ENCODE data around the gene ENGASE. TPM values are rescaled to one million over a fixed set of nuclear protein-coding genes. Genes with fewer than 3 reads are reported as not detected.

Gene ENGASE, protein sequence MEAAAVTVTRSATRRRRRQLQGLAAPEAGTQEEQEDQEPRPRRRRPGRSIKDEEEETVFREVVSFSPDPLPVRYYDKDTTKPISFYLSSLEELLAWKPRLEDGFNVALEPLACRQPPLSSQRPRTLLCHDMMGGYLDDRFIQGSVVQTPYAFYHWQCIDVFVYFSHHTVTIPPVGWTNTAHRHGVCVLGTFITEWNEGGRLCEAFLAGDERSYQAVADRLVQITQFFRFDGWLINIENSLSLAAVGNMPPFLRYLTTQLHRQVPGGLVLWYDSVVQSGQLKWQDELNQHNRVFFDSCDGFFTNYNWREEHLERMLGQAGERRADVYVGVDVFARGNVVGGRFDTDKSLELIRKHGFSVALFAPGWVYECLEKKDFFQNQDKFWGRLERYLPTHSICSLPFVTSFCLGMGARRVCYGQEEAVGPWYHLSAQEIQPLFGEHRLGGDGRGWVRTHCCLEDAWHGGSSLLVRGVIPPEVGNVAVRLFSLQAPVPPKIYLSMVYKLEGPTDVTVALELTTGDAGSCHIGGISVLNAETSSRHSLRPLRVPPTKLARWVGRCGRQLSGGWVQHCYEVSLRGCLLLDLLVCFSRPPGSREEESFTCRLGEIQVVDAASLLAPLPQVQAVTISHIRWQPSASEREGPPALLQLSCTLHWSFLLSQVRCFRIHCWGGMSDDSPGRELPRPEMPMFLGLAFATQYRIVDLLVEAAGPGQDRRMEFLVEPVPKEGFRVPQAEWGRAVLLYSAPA
- total RNA-seq (100 to 1,000 TPM in 2 of 5 experiments, 10 to 100 TPM in 3; 41.5 to 214 (median 85.9) TPM), polyA plus RNA-seq (1 to 10 TPM; 3.8 to 6.4 TPM), total RNA-seq (174 reads per million, percentile 92 among the genes with 10 or more reads in this experiment)

GRCh38 chr17:79074649-79075445 is at the start of gene ENGASE:
Gene ENGASE, plus strand, starts transcription at chr17:79074824. Its CDS starts 121 bp downstream, at chr17:79074945.
- H3K36me3 ChIP-seq (ENCODE audit: control insufficient read depth in 2 of 3, insufficient read depth in 3 of 3, low read length in 3 of 3), result peaks cover 0 to 20% (median 0%) of the 10 kb centered on the region in 3 experiments

DNA sequence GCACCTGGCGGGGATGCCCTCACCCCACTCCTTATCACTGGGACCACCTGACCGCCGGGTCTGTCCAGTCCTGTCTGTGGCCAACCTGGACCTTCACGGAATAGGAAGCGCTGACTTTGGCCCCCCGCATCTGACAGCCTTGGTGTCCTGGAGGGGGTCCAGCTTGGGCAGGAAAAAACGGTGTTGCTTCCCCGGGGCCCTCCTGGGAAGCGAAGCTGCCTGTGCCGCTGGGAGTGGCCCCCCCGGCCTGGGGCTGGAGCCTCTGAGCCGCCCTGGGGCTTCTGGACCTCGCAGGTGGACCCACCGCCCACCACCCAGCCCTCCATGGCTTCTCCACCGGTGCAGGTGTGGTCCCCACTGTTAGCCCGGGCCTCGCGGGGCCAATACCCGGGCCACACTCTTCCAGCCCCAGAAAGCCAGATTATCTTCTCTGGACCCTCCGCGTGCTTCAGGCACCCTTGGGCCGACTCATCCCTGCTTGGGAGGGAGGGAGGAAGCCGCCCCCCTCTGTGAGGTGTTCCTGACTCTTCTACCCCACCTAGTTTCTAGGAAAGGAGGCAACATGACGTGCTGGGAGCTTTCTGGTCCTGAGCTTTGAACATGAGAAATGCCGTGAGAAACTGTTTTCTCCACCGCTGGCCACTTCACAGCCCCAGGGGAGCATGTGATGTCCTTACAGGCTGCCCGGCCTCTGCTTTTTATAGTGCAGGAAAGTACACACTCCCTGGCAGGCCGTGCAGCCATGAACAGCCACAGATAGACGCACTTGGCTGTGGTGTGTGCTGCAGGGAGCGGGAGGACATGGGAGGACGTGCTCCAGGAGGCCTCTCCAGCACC is 49.5 kb upstream of the ENGASE start:
- no peak for DNase-seq
- POLR2A ChIA-PET, result no interaction called here
- H3K4me1 Mint-ChIP-seq, result peaks cover 0 to 9% (median 6%) of the 10 kb centered on the region in 7 donors

More at GRCh38 chr17:79074649-79075445, at the start of gene ENGASE:
- H3K27ac Mint-ChIP-seq, result peak within 1 kb of the TSS; percentile 64 to 94 (median 88)
- Histone ChIP-seq H3K4me1 (ENCODE audit: control insufficient read depth in 2 of 2, insufficient read depth in 2 of 2, low read length in 2 of 2) (peaks cover 8 to 14% of the 10 kb centered on the region in 2 donors), H3K4me3 (ENCODE audit: low read length) (peak within 1 kb of the TSS; percentile 64), H3K27me3 (ENCODE audit: control insufficient read depth in 2 of 2, insufficient read depth in 2 of 2, low read length in 2 of 2) (no peaks in the 10 kb centered on the region), H3K27ac (ENCODE audit: low read depth, low read length) (peak within 1 kb of the TSS; percentile 74), H3K9me3 (ENCODE audit: control insufficient read depth in 2 of 3, low read length in 3 of 3) (no peaks in the 10 kb centered on the region)
- CTCF ChIA-PET, result interaction anchor here (0.7 to 3.0 kb wide), 5 partner anchors 8 to 317 kb away, joined by 4 to 11 read pairs (median 6); no protein-coding TSS in a partner anchor
- POLR2A ChIA-PET, result interaction anchor here (0.6 to 1.0 kb wide), 3 partner anchors 15 to 1947 kb away, joined by 3 read pairs; no protein-coding TSS in a partner anchor
- peaks cover 0 to 4% (median 0%) of the 10 kb centered on the region in 5 donors for H3K27me3 Mint-ChIP-seq
- H3K9me3 Mint-ChIP-seq, result no peaks in the 10 kb centered on the region
- peaks cover 9 to 26% (median 18%) of the 10 kb centered on the region in 7 donors for H3K4me1 Mint-ChIP-seq
- peak; percentile 99 for ATAC-seq
- peak; percentile 78 to 97 (median 86) for DNase-seq
- H3K36me3 Mint-ChIP-seq, result peaks cover 0 to 14% (median 2%) of the 10 kb centered on the region in 5 donors
- intact Hi-C loops (cut with micrococcal nuclease), result loop anchor here in 1 of 2 donors (1.0 to 10.0 kb wide), 2 partner anchors 66 to 920 kb away; partner anchors contain the start of gene CANT1
- H3K4me3 Mint-ChIP-seq, result peak within 1 kb of the TSS; percentile 85 to 95 (median 90)

DNA sequence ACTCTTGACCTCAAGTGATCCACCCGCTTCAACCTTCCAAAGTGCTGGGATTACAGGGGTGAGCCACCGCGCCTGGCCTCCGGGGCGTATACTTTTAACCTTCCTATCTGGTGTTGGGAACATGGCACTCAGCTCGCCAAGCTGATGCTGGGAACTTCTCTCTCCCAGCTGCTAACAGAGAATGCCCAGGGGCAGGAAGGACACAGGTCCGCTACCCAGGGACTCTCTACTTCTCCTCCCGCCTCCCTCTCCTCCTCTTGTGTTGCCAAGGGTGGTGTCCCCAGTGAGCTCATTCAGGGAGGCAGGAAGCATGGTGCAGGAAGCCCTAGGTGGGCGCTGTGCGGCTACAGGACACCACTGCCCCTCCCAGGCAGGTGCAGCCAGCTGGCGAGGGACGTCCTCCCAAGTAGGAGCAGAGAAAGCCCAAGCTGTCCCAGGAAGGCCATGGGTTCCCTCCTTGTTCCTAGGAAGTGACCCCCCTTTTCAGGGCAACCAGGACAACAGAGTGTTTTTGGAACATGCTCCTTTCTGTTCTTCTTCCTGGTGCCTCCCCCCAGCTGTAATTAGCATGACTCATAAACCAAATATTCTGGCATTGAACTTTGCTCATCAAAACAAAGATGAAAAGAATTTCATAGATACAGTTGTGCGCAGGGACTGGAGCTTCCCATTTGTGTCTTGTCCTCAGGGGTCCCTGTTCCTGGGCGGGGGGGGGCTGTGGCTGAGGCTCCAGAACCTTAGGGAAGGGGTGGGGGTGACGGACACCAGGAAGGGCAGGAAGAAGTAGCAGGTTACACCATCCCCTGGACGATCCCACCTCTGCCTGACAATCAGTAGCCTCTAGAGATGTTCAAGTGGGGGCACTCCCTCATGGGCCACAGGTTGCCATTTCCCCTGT is 48.0 kb upstream of the ENGASE start:
- intact Hi-C loops (cut with micrococcal nuclease), result no loop called here
- ATAC-seq, result no peak
- Histone ChIP-seq H3K9me3 (ENCODE audit: control insufficient read depth in 2 of 3, low read length in 3 of 3) (no peaks in the 10 kb centered on the region), H3K36me3 (ENCODE audit: control insufficient read depth in 2 of 3, insufficient read depth in 3 of 3, low read length in 3 of 3) (no peaks in the 10 kb centered on the region), H3K4me3 (ENCODE audit: low read length) (no peak overlapping the region), H3K4me1 (ENCODE audit: control insufficient read depth in 2 of 2, insufficient read depth in 2 of 2, low read length in 2 of 2) (peaks cover 4% of the 10 kb centered on the region in 2 donors), H3K27ac (ENCODE audit: low read depth, low read length) (no peak overlapping the region), H3K27me3 (ENCODE audit: control insufficient read depth in 2 of 2, insufficient read depth in 2 of 2, low read length in 2 of 2) (no peaks in the 10 kb centered on the region)
- peak overlapping the region in 1 of 9 donors; percentile 30 for H3K27ac Mint-ChIP-seq
- DNase-seq, result no peak
- POLR2A ChIA-PET, result no interaction called here
- peak overlapping the region in 3 of 10 donors; percentile 37 to 49 (median 46) for H3K4me3 Mint-ChIP-seq
- H3K4me1 Mint-ChIP-seq, result peaks cover 0 to 9% (median 6%) of the 10 kb centered on the region in 7 donors
- no peaks in the 10 kb centered on the region for H3K36me3 Mint-ChIP-seq
- peaks cover 0 to 64% (median 30%) of the 10 kb centered on the region in 5 donors for H3K27me3 Mint-ChIP-seq
- CTCF ChIA-PET, result interaction anchor here (0.7 to 1.3 kb wide), 2 partner anchors 9 to 19 kb away, joined by 3 read pairs; no protein-coding TSS in a partner anchor
- no peaks in the 10 kb centered on the region for H3K9me3 Mint-ChIP-seq

More for the DNA sequence above, 49.5 kb upstream of the ENGASE start:
- no peak for ATAC-seq
- no peaks in the 10 kb centered on the region for H3K27me3 ChIP-seq (ENCODE audit: control insufficient read depth in 2 of 2, insufficient read depth in 2 of 2, low read length in 2 of 2)
- H3K36me3 Mint-ChIP-seq, result no peaks in the 10 kb centered on the region
- peak overlapping the region in 3 of 9 donors; percentile 41 to 80 (median 61) for H3K27ac Mint-ChIP-seq
- H3K27ac ChIP-seq (ENCODE audit: low read depth, low read length), result no peak overlapping the region
- H3K9me3 ChIP-seq (ENCODE audit: control insufficient read depth in 2 of 3, low read length in 3 of 3), result no peaks in the 10 kb centered on the region
- peaks cover 4% of the 10 kb centered on the region in 2 donors for H3K4me1 ChIP-seq (ENCODE audit: control insufficient read depth in 2 of 2, insufficient read depth in 2 of 2, low read length in 2 of 2)
- H3K9me3 Mint-ChIP-seq, result no peaks in the 10 kb centered on the region
- peak overlapping the region; percentile 58 to 91 (median 85) for H3K4me3 Mint-ChIP-seq
- CTCF ChIA-PET, result interaction anchor here (0.6 to 0.7 kb wide), 2 partner anchors 121 to 1502 kb away, joined by 3 to 5 read pairs; no protein-coding TSS in a partner anchor
- intact Hi-C loops (cut with micrococcal nuclease), result no loop called here
- no peaks in the 10 kb centered on the region for H3K36me3 ChIP-seq (ENCODE audit: control insufficient read depth in 2 of 3, insufficient read depth in 3 of 3, low read length in 3 of 3)
- peaks cover 0 to 79% (median 20%) of the 10 kb centered on the region in 5 donors for H3K27me3 Mint-ChIP-seq
- no peak overlapping the region for H3K4me3 ChIP-seq (ENCODE audit: low read length)

DNA sequence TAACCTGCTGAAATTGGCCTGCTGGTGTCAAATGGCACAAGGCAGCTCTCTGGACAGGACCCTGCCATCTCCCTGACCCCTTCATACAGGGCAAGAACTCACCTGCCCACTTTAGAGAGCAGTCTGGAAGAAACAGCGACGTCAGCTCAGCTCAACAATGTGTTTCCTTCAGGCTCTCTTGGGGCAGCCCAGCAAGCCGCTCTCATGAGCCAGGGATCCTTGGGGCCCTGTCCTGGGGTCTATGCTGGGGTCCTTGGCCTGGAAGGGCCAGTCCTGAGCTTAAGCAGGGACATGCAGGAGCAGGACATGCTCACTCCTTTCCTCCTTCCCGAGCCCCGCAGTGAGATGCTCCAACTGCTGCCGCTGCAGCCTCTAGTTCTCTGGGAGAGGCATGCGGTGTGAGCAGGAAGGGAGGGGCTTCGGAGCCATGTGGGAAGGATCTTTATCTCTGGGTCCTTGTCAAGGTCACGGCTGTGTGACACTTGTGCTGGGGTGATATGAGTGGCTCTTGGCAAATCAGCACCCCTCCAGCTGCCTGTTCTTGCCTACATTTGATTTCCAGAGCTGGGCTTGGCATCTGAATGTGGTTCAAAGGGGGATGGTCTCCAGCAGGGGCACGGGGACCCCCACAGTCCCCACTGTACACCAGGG is 47.2 kb upstream of the ENGASE start:
- no peak overlapping the region for H3K27ac ChIP-seq (ENCODE audit: low read depth, low read length)
- H3K4me1 Mint-ChIP-seq, result peaks cover 0 to 9% (median 6%) of the 10 kb centered on the region in 7 donors
- H3K9me3 Mint-ChIP-seq, result no peaks in the 10 kb centered on the region
- H3K4me3 ChIP-seq (ENCODE audit: low read length), result no peak overlapping the region
- peak overlapping the region in 1 of 10 donors; percentile 46 for H3K4me3 Mint-ChIP-seq
- ATAC-seq, result no peak
- no peaks in the 10 kb centered on the region for H3K9me3 ChIP-seq (ENCODE audit: control insufficient read depth in 2 of 3, low read length in 3 of 3)
- ChIA-PET POLR2A (no interaction called here), CTCF (no interaction called here)
- DNase-seq, result no peak
- H3K27ac Mint-ChIP-seq, result no peak overlapping the region
- H3K4me1 ChIP-seq (ENCODE audit: control insufficient read depth in 2 of 2, insufficient read depth in 2 of 2, low read length in 2 of 2), result peaks cover 4% of the 10 kb centered on the region in 2 donors
- H3K36me3 Mint-ChIP-seq, result no peaks in the 10 kb centered on the region
- no peaks in the 10 kb centered on the region for H3K36me3 ChIP-seq (ENCODE audit: control insufficient read depth in 2 of 3, insufficient read depth in 3 of 3, low read length in 3 of 3)
- intact Hi-C loops (cut with micrococcal nuclease), result no loop called here
- H3K27me3 Mint-ChIP-seq, result peaks cover 0 to 56% (median 25%) of the 10 kb centered on the region in 5 donors
- H3K27me3 ChIP-seq (ENCODE audit: control insufficient read depth in 2 of 2, insufficient read depth in 2 of 2, low read length in 2 of 2), result no peaks in the 10 kb centered on the region

Data from naive thymus-derived CD4-positive, alpha-beta T cell (primary cell).